Liver (tissue), 9 donors: ENCODE measurements around the gene TNFSF10. TPM values are rescaled to one million over a fixed set of nuclear protein-coding genes. Genes with fewer than 3 reads are reported as not detected.

Experiments used
- DNase-seq: peaks from one replicate; pipeline ENCODE4 v3.0.0-alpha.2; 2017; ENCODE audit warnings: low spot score
- H3K27ac ChIP-seq, 2 donors: one replicate each; pipeline ENCODE4 v1.7.0; 2013; ENCODE audit warnings: inconsistent platforms in 2 of 2, low read length in 2 of 2, control low read depth in 1 of 2, low read depth in 1 of 2, mild to moderate bottlenecking in 1 of 2
- H3K27me3 ChIP-seq, 4 donors: one replicate each; pipeline versions ENCODE4 v1.6.1 to v1.7.0; 2013; ENCODE audit warnings: low read length in 3 of 4, inconsistent platforms in 1 of 4, mild to moderate bottlenecking in 1 of 4, moderate library complexity in 1 of 4; ENCODE audit not compliant: control insufficient read depth in 4 of 4, insufficient read depth in 4 of 4
- H3K36me3 ChIP-seq, 4 donors: one replicate each; pipeline versions ENCODE4 v1.6.1 to v1.7.0; 2013; ENCODE audit warnings: low read length in 3 of 4, mild to moderate bottlenecking in 3 of 4, low read depth in 1 of 4, moderate library complexity in 1 of 4; ENCODE audit not compliant: control insufficient read depth in 4 of 4, insufficient read depth in 3 of 4
- H3K4me1 ChIP-seq, 4 donors: one replicate each; pipeline versions ENCODE4 v1.6.1 to v1.7.0; 2013; ENCODE audit warnings: low read length in 3 of 4, mild to moderate bottlenecking in 3 of 4, moderate library complexity in 1 of 4; ENCODE audit not compliant: control insufficient read depth in 4 of 4, insufficient read depth in 4 of 4
- H3K4me3 ChIP-seq, 3 donors: one replicate each; pipeline versions ENCODE4 v1.6.1 to v1.7.0; 2013; ENCODE audit warnings: low read length in 3 of 3, control low read depth in 1 of 3, low read depth in 1 of 3, mild to moderate bottlenecking in 1 of 3
- H3K9ac ChIP-seq, 2 donors: one replicate each; pipeline ENCODE4 v1.7.0; 2013; ENCODE audit warnings: low read length in 2 of 2, mild to moderate bottlenecking in 2 of 2, moderate library complexity in 2 of 2, control low read depth in 1 of 2, low read depth in 1 of 2
- H3K9me3 ChIP-seq, 4 donors: one replicate each; pipeline versions ENCODE4 v1.6.1 to v1.7.0; 2013; ENCODE audit warnings: low read length in 3 of 4; ENCODE audit not compliant: control insufficient read depth in 4 of 4
- CTCF ChIP-seq: fragments of 150-350 bp; IDR thresholded peaks from 2 replicates; pipeline ENCODE4 v1.5.1; 2017; ENCODE audit warnings: improper control_type of control experiment, low read depth, low read length; ENCODE audit not compliant: missing input control
- EGR1 ChIP-seq, 2 donors: IDR thresholded peaks; 2 replicates each; pipeline ENCODE4 v1.6.1; 2016 to 2018; ENCODE audit warnings: antibody characterized with exemption in 2 of 2, low read depth in 2 of 2
- FOXA1 ChIP-seq: IDR thresholded peaks from 2 replicates; pipeline ENCODE4 v1.6.1; 2016; ENCODE audit warnings: antibody characterized with exemption
- FOXA2 ChIP-seq: IDR thresholded peaks from 2 replicates; pipeline ENCODE4 v1.6.1; 2016; ENCODE audit warnings: antibody characterized with exemption
- GABPA ChIP-seq, 2 donors: IDR thresholded peaks in 1 of 2; conservative IDR thresholded peaks in 1 of 2; 2 replicates each; pipeline ENCODE4 v1.6.1; 2016; ENCODE audit warnings: antibody characterized with exemption in 2 of 2, mild to moderate bottlenecking in 1 of 2, moderate library complexity in 1 of 2
- HNF4A ChIP-seq, 2 donors: conservative IDR thresholded peaks; 2 replicates each; pipeline ENCODE4 v1.6.1; 2016; ENCODE audit warnings: antibody characterized with exemption in 2 of 2, mild to moderate bottlenecking in 2 of 2
- HNF4G ChIP-seq: IDR thresholded peaks from 2 replicates; pipeline ENCODE4 v1.6.1; 2016; ENCODE audit warnings: antibody characterized with exemption
- JUND ChIP-seq, 2 donors: IDR thresholded peaks; 2 replicates each; pipeline ENCODE4 v1.6.1; 2016; ENCODE audit warnings: antibody characterized with exemption in 2 of 2
- MAX ChIP-seq: IDR thresholded peaks from 2 replicates; pipeline ENCODE4 v1.6.1; 2016; ENCODE audit warnings: antibody characterized with exemption
- NR2F2 ChIP-seq: IDR thresholded peaks from 2 replicates; pipeline ENCODE4 v1.6.1; 2016; ENCODE audit warnings: antibody characterized with exemption
- RAD21 ChIP-seq, 2 donors: IDR thresholded peaks; 2 replicates each; pipeline ENCODE4 v1.6.1; 2016; ENCODE audit warnings: antibody characterized with exemption in 2 of 2, mild to moderate bottlenecking in 2 of 2
- REST ChIP-seq: IDR thresholded peaks from 2 replicates; pipeline ENCODE4 v1.6.1; 2016; ENCODE audit warnings: antibody characterized with exemption, mild to moderate bottlenecking
- RXRA ChIP-seq, 2 donors: IDR thresholded peaks; 2 replicates each; pipeline ENCODE4 v1.6.1; 2017 to 2018; ENCODE audit warnings: antibody characterized with exemption in 2 of 2, mild to moderate bottlenecking in 1 of 2
- SP1 ChIP-seq: IDR thresholded peaks from 2 replicates; pipeline ENCODE4 v1.6.1; 2018; ENCODE audit warnings: antibody characterized with exemption, mild to moderate bottlenecking
- TAF1 ChIP-seq: conservative IDR thresholded peaks from 2 replicates; pipeline ENCODE4 v1.6.1; 2016; ENCODE audit warnings: antibody characterized with exemption, mild to moderate bottlenecking
- YY1 ChIP-seq: IDR thresholded peaks from 2 replicates; pipeline ENCODE4 v1.6.1; 2016; ENCODE audit warnings: antibody characterized with exemption, mild to moderate bottlenecking
- ZBTB33 ChIP-seq: IDR thresholded peaks from 2 replicates; pipeline ENCODE4 v1.6.1; 2016; ENCODE audit warnings: antibody characterized with exemption
- WGBS: extraction: QIAGEN DNeasy Blood & Tissue Kit; methylation state at CpG from one replicate; pipeline ENCODE4 v1.1.7; 2013; 5-methylcytosine and 5-hydroxymethylcytosine counted together
- polyA plus RNA-seq, 2 donors: library from polyadenylated mRNA; stranded (reverse) in 1 of 2; unstranded in 1 of 2; fragments of 200-250 nt in 1 of 2; fragments of >200 nt in 1 of 2; fragmentation: Nextera tagmentation in 1 of 2; extraction: Ambion mirVana in 1 of 2; gene quantifications; one replicate each; pipeline versions ENCODE4 v1.2.1 to v1.2.3, GENCODE V29; 2013 to 2015
- total RNA-seq, 2 donors: library from RNA; depleted of rRNA; stranded (reverse); fragments of >200 nt; gene quantifications; one replicate each; pipeline ENCODE4 v1.2.3, GENCODE V29; 2014
- TF ChIP-seq, protein P1 (sequence below): IDR thresholded peaks from 2 replicates; pipeline ENCODE4 v1.6.1; 2016; ENCODE audit warnings: antibody characterized with exemption
- donor health status: healthy.
- donor health status: healthy.
- donor health status: healthy.
- donor health status: healthy.
- donor health status: healthy.

TNFSF10 gene
- total and polyA plus RNA-seq, 4 donors: 16.2 to 67.1 (median 37.5) TPM

GRCh38 chr3:172557515-172558220, 34.4 kb upstream of the TNFSF10 start:
- Histone ChIP-seq H3K4me1 (peaks cover 13 to 41% (median 26%) of the 10 kb centered on the region in 4 donors), H3K9me3 (no peaks in the 10 kb centered on the region), H3K27me3 (no peaks in the 10 kb centered on the region), H3K36me3 (no peaks in the 10 kb centered on the region), H3K9ac (peak overlapping the region in 1 of 2 donors; percentile 72), H3K27ac (peak overlapping the region; percentile 91 to 97), H3K4me3 (no peak overlapping the region)
- TF ChIP-seq FOXA1 (no peak), CTCF (no peak), HNF4G (peak; percentile 59), TAF1 (peak; percentile 27), SP1 (peak; percentile 75), NR2F2 (no peak), RXRA (IDR thresholded peaks at IDR 0.05) (peak; percentile 70 to 81), JUND (IDR thresholded peaks at IDR 0.05) (peak; percentile 20 to 50), MAX (peak; percentile 38), HNF4A (conservative IDR thresholded peaks at IDR 0.05) (peak; percentile 89), REST (peak; percentile 15), FOXA2 (no peak), ZBTB33 (peak; percentile 64), GABPA (IDR thresholded peaks at IDR 0.05 in 1 of 2, conservative IDR thresholded peaks at IDR 0.05 in 1 of 2) (no peak), EGR1 (IDR thresholded peaks at IDR 0.05; ENCODE audit: low read depth in 2 of 2) (no peak), YY1 (peak; percentile 46), RAD21 (IDR thresholded peaks at IDR 0.05) (peak in 1 of 2 donors; percentile 18)
- TF ChIP-seq, protein P1, sequence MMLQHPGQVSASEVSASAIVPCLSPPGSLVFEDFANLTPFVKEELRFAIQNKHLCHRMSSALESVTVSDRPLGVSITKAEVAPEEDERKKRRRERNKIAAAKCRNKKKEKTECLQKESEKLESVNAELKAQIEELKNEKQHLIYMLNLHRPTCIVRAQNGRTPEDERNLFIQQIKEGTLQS: no peak
- 28% methylated on average over 3 of the region's 3 CpGs for WGBS
- no peak for DNase-seq
